NCI-H524 (cell line): ENCODE measurements around the gene ERBB4.
A peak's percentile ranks its signal among the peaks of the same experiment; 100 is the strongest.
"Not testable (repeated sequence)": the region's sequence is repeated elsewhere in the genome, so short reads cannot be mapped to it uniquely, and the experiment has no call there.

Source experiments
- DNase-seq, 2 experiments: peaks; one replicate each; lab custom pipeline; 2025; lab: John Stamatoyannopoulos, UW

Gene ERBB4

DNA sequence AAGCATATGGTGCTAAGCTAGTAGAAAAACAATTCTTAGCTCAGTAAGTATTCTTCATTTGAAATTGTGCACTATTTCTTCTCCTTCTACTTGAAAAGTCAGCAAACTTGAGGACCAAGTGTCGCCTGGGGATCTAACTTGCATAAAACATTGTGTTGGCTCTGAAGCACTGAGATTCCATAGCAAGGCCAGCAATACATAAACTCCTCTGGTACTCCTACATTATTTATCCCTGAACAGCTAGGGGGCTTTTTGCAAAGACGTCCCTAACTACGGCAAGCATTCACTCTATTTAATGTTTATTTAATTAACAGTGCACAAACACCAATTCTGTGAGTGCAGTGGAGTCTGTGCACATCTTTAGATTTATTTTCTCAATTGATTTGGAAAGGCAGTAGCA lies 392.2 kb downstream of the ERBB4 start:
- DNase-seq: no peak

DNA sequence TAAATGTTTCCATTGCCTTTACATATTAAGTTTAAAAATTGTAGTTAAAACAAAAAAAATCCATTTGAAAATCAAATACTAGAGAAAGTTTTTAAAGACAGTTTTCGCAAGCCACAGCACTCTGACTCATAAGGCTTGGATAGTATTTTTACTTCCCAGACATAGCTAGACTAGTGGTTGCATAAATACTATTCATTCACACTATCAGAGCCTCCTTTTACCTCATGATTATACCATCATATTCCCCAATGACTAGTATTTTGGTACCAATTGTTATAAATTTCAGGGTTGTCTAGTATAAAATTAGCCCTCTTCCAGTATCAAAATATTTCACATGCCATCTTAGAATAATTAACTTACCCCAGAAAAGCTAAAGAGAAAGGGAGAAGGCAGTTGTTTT lies 393.5 kb downstream of the ERBB4 start:
- DNase-seq: no peak

DNA sequence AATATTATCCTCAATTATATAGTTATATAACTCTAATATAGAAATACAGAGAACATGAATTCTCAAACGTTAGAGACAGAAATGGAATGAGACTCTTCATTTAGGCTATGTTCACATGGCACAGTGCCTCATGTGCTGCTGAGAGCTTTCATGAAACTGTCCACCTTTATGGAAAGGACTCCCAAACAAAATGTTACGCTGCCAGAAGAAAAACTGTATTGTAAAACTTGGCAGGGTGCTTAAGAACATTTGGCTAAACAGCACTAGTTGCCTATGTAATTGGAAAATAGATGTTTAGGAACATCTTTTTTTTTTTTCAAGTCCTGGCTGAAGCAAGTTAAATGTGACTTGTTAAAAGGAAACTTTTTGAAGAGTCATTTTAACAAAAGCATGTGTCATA lies 396.0 kb downstream of the ERBB4 start:
- DNase-seq: no peak

DNA sequence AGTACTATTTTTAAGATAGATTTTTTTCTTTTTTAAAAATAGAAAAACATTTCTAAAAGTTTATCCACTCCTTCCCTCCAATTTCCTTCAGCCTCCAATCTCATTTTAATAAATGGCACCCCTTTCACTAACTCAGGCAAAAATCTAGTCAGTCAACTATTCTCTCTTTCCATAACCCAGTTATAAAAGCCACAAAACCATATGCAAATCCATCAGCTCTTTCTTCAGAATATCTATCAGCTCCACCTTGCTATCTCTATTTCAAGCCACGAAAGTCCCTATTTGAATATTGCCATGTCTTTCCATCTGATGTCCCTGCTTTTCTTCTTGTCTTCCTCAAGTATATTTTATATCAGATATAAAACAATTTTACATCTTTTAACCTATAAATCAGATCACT lies 397.1 kb downstream of the ERBB4 start:
- no peak for DNase-seq

DNA sequence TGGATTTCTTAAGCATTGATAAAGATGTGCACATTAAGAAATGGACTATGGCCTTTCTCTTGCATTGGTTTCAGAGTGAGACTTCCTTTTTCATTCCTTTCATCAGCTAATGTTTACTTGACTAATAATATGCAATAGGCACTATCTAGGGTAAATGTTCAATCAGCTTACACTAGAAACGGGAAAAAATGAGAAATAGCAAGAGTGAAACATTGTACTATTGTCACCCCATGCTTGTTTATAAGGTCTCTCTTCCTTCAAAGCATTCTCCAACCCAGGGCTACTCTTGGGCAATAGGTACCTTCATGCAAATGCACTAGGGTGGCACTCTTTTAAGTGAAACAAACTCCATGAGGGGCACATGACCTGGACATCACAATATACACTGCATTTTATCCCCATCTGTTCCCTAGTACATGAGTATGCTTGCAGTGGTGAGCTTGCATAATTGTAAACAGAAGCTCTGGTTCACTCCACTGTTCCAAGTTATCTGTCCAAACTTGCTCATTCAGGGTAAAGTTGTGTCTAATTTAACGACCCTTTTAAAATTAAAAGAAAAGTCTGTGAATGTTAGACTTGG lies 402.3 kb downstream of the ERBB4 start:
- peak; percentile 10 to 66 for DNase-seq

DNA sequence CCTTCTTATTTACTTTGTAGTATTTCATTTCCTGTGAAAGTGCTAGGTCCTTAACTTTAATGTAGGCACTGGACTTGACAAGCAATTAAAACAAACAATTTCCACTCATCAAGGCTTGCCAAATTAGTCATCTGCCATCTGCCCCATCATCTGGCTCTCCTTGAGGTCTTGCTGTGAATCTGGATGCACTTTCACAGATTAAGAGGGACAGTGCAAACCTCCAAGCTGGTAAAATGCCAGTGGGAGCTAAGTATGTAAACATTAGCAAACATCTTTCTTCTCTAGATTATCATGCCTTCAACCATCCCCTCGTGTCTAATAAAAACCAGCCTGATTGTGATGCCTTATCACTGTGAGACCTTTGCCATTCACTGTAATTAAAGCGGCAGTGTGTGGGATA lies 402.9 kb downstream of the ERBB4 start:
- peak; percentile 97 to 98 for DNase-seq

DNA sequence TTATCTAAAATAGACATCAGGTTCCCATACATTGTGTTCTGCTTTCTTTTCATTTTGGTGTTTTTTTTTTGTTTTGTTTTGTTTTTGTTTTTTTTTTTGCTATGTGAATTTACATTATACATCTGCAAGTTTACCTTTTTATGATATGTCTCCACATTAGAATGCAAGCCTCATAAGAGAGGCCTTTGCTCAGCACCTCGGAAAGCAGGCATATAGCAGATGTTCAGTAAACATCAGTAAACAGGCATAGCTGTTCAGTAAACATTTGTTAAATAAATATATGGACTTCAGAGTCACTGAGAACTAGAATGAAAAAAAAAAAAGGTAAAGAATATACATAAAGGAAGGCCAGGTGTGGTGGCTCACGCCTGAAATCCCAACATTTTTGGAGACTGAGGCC lies 405.3 kb downstream of the ERBB4 start:
- no peak for DNase-seq

DNA sequence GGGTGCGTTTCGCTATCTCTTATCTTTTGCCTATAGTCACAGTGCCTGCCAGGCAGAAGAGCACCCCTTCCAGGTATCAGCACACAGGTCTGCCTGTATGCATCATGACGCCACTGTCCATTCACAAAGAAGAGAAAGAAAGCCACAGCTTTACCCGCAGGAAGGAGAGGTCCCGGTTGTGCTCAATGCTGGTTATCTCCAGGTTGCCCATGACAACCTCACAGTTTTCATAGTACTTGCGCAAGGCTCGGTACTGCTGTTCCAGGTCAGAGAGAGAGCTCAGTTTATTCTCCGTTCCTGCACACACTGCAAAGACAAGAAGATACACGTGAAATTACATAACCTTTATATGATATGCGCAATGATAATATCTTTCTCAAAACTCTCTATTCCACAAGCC lies 414.0 kb downstream of the ERBB4 start:
- no peak for DNase-seq

DNA sequence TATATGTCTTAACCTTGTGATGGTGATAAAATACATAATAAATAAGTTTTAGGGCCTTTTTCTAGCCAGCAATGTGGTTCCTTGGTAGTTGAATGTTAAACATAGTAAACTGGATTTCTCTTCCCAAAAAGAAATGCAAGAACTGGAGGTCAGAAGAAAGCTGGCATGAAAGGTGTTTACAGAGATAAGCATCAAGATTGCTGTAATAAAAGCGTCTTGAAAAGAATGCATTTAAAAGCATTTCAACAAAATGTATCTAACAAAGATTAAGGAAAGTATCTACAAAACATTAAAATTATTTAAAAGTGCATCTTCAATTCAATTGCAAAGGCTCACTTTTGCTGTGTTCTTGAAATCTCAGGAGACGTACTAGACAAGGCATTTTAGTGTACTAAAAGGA lies 419.0 kb downstream of the ERBB4 start:
- no peak for DNase-seq

DNA sequence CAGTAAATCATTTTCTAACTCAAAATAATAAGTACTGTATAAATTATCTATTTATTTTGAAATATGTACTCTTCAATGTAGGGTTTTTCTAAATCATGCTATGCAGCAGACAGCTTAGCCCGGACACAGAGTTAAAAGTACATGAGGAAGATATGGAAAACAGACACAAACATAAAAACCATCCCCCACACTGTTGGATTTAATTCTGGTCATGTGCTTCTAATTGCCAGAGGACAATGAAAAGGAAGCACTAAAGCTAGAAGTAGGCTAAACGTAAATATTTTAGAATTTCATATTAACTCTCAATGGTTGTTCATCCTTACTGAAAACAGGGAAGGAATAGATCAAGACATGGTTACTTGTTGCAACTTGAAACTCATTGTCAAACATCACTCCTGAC lies 420.7 kb downstream of the ERBB4 start:
- no peak for DNase-seq

DNA sequence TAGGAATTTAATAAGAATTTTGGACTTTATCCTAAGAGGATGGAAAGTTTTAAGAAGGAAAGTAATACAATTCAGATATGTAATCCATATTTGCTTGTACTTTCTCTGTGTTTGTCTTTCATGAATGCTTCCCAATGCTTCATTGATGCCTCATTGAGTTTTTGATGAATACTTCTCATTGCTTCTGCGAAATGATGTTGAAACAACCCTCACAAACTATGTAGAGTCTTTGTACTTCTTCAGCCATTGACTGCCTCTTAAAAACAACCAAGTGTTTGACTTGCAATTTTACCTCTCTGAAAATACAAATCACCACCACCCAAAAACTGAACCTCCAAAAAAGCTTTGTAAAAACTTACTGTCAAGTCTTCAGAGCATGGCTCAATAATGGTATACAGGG lies 424.1 kb downstream of the ERBB4 start:
- no peak for DNase-seq

DNA sequence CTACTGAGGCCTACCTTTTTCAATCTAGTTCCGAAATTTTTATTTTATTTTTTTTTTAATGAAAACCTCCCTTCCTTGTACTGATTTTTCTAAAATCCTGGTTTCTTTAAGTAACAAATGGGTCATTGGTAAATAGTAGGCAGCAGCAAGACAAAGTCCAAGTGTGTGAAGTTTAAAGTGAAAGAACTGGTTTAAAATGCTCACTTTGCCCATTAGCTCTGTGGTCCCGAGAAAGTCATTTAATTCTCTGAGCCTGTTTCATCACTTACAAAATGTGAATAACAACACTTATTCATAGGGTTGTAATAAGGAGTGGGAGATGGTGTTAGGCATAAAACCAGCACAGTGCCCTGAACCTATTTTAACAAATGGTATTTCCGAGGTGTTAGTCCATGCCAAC lies 426.2 kb downstream of the ERBB4 start:
- no peak for DNase-seq

DNA sequence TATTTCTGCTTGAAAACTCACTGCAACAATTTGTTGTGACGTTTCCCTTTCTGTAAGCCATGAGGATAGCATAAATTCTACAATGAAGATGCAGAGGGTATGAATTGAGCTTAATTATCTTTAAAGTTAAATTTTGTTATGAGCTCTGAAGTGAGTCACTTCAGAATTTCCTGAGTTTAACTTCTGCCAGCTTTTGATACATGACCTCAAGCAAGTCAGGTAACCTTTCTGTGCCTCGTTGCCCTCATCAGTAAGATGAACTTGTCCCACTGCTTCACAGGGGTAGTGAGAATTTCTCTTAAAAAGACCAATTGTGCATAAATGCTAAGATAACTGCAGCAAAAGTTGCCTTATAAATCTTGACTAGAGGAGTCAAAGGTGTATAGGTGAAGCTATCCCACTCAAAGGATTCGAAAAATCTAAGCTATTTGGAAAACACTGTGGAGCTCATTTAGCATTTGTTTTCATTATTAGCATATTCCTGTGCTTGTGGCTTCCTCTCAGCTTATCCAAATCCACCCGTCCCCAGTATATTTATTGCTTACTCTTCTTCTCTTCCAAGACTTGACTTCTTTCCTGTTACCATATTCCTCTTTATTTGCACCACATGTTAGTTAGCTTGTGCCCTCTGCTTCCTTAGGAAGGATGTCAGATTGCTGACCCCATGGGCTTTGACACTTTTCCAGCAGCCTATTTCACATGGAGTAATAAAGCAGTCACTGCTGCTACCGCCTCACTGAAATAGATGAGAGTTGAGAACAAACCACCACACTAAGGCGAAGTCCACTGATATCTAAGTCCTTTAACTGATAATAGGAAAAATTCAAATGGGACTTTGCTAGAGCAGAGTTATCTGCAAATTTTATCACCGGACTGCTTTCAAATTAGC lies 428.6 kb downstream of the ERBB4 start:
- DNase-seq: no peak

DNA sequence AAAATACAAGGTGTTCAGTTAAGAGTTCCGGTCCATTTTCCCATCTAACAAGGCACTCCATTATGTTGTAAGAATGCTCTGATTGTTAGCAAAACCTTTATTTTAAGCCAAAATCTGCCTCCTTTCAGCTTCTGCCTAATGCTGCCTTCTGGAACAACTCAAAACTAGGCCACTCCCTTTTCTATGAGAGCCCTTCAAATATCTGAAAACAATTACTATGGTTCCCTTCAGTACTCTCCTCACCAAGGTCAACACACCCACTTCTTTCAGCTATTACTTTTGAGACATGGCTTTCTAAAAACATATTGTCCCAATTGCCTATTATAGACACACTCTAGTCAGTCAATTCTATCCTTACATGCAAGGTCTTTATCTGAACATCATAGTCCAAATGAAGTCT lies 429.4 kb downstream of the ERBB4 start:
- no peak for DNase-seq

DNA sequence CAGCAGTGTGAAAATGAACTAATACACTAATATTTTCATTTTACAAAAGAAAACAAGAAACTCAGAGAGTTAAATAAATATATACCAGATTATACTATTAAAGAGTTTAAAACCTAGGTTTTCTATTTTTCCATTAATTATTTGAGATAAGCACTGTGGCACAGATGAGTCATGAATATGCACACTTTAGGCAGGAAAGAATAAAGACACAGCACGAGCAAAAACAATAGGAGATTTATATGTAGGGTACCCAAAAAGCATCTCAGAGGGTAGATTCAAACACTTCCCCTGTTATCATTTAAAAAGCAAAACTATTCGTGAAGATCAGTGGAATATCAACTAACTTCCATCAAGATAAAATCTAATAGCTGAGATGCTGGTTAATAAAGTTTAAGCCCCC lies 430.6 kb downstream of the ERBB4 start:
- DNase-seq: no peak

DNA sequence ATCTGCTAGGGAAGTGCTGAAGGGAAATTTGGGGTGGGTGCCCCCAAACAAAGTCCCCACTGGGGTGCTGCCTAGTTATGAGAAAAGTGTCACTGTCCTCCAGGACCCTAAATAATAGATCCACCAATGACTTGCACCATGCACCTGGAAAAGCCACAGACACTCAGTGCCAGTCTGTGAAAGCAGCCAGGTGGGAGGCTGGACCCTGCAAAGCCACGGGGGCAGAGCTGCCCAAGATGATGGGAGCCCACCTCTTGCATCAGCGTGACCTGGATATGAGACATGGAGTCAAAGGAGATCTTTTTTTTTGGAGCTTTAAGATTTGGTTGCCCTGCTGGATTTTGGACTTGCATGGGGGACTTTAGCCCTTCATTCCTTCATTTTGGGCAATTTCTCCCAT lies 431.6 kb downstream of the ERBB4 start:
- DNase-seq: no peak

DNA sequence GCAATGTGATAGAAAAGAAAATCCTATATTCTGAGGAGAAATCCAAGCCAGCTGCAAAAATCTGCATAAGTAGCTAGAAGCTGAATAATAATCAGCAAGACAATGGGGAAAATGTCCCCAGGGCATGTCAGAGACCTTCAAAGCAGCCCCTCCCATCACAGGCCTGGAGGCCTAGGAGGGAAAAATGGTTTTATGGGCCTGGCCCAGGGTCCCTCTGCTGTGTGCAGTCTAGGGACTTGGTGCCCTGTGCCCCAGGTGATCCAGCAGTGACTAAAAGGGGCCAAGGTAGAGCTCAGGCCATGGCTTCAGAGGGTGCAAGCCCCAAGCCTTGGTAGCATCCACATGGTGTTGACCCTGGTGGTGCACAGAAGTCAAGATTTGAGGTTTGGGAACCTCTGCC lies 432.1 kb downstream of the ERBB4 start:
- DNase-seq: not testable (repeated sequence)

DNA sequence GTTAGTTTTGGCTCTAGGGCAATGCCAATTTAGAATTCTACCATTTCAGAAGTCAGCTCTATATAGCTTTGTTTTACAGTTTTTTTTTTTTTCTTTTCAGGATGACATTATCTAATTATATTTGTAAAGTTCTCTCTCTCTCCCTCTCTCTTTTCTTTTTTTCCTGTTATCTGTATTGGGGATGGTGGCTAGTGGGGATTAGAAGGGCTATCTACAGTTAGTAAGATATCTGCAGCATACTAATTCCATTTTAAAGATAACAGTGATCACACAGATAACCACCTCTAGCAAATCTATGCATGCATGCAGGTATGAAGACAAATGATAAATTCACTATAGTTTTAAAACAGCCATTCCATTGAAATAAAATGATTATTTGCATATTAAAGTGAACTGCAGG lies 438.9 kb downstream of the ERBB4 start:
- no peak for DNase-seq

DNA sequence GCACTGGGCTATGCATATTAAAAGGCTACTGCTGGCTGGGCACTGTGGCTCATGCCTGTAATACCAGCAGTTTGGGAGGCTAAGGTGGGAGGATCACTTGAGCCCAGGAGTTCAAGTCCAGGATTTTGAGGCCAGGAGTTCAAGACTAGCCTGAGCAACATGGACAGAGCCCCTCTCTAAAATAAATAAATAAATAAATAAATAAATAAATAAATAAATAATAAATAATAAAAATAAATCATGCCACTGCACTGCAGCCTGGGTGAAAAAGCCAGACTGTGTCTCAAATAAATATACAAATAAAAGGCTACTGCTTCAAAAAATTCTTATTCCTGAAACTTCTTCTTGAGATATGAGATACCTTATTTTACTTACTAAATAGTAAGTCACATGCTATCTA lies 439.6 kb downstream of the ERBB4 start:
- no peak for DNase-seq

DNA sequence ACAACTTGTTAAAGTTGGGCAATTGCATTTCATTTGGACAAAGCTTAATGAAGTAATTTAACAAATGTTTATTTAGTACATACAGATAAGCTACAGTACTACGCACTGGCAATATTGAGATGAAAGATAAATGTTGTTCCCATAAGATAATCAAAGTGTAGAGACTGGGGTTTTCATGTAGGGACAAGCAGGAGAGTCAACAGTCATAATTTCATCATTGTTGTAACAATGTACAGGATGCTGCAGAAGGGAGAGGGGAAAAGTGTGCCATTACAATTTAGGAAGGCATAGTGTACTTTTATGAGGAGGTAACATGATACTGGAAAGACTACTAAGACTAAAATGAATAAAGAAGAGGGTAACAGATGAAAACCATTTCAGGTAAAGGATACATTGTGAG lies 441.6 kb downstream of the ERBB4 start:
- DNase-seq: no peak

DNA sequence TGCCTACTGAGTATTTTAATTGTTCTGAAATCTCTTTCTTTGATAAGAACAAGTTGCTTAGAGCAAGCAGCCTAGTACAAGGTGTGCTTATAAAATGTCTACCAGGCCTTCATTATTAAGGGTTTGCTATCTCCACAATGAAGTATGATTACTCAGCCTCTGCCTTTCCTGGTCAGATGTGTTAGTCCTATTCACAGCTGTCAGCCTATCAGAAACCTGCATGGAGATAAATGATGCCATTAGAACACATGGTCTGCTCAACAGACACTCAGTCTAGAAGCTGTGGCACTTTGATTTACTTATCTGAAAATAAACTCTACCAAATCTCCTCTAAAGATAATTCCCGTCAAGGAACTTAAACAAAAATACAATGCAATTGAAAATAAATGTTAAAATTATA lies 448.7 kb downstream of the ERBB4 start:
- DNase-seq: no peak

DNA sequence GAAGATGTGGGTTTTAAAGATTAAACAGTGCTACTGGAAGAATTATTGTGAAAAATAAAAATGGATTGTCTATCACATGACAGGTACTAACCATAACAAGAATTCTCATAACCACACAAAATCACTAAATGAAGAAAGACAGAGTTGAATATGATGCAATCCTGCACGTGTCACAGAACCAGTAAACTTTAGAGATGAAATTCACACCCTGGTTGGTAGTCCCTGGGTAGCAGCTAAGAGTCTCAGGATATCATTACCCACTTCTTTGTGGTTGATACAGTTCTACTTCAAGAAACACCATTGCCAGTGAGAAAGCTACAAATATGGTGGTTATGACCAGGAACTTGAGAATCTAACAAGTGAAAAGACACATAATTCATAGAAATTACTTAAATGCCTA lies 450.2 kb downstream of the ERBB4 start:
- DNase-seq: no peak

DNA sequence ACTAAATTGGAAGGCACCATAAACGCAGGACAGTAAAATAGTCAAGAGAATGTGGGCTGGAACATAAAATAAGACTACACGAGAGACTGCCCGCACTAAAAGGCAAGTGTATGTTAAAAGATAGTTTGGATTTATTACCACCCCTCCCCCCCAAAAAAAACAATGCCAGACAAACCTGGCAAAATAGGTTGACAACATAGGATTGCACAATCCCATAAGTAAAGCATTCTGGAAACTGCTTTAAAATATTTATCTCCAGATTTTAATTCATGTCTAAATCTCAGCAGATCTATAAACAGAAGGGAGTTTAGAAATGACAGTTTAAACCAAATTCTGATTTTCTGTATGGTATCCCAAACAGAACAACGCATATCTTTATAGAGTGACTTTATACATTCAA lies 455.1 kb downstream of the ERBB4 start:
- DNase-seq: no peak

DNA sequence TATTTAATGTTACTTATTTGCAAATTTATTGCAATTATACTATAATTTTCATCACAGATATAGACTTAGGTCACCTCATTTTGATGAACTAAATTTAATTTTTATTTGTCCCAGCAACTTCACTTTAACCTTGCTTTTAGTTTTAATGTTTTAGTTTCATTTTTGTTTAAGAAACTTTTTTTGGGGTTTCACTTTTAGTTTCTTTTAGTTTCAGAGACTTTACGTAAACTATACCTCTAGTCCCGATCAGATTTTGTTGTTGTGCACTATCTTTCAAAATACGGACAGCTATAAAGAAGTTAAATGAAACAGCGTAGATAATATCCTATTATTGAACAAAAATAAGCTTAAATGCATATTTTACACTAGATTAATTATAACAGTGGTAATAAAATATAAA lies 460.5 kb downstream of the ERBB4 start:
- no peak for DNase-seq
